Astrocyte (in vitro differentiated cells and primary cell): ENCODE data around the gene PCDHGA1. TPM values are rescaled to one million over a fixed set of nuclear protein-coding genes. Genes with fewer than 3 reads are reported as not detected.
A peak's percentile ranks its signal among the peaks of the same experiment; 100 is the strongest.

Experiments
- DNase-seq: peaks from one replicate; pipeline ENCODE4 v3.0.0-alpha.2; 2010; ENCODE audit warnings: low read depth
- FAIRE-seq: peaks from 2 replicates; lab custom pipeline; 2011; peaks lifted over from hg19 to GRCh38; lab: Jason Lieb, UNC
- H2AFZ ChIP-seq: 2 replicates; pipeline ENCODE4 v1.6.0; 2012; ENCODE audit warnings: low read depth, low read length, inconsistent platforms
- H3K27ac ChIP-seq: 2 replicates; pipeline ENCODE4 v1.5.1; 2011; ENCODE audit warnings: low read depth, low read length, inconsistent platforms
- H3K27me3 ChIP-seq: 2 replicates; pipeline ENCODE4 v1.6.0; 2011; ENCODE audit warnings: low read length, inconsistent platforms; ENCODE audit not compliant: insufficient read depth
- H3K36me3 ChIP-seq: 2 replicates; pipeline ENCODE4 v1.5.1; 2011; ENCODE audit warnings: low read length, inconsistent platforms; ENCODE audit not compliant: insufficient read depth
- H3K4me1 ChIP-seq: 2 replicates; pipeline ENCODE4 v1.5.1; 2011; ENCODE audit warnings: low read length, inconsistent platforms; ENCODE audit not compliant: insufficient read depth
- H3K4me2 ChIP-seq: 2 replicates; pipeline ENCODE4 v1.6.0; 2012; ENCODE audit warnings: low read length, inconsistent platforms
- H3K4me3 ChIP-seq: 2 replicates; pipeline ENCODE4 v1.5.1; 2011; ENCODE audit warnings: low read depth, mild to moderate bottlenecking, low read length, inconsistent platforms; ENCODE audit not compliant: insufficient read depth
- H3K79me2 ChIP-seq: 2 replicates; pipeline ENCODE4 v1.6.0; 2012; ENCODE audit warnings: mild to moderate bottlenecking, low read length, inconsistent platforms; ENCODE audit not compliant: insufficient read depth
- H3K9ac ChIP-seq: 2 replicates; pipeline ENCODE4 v1.6.0; 2012; ENCODE audit warnings: mild to moderate bottlenecking, low read length, inconsistent platforms
- H3K9me3 ChIP-seq: 2 replicates; pipeline ENCODE4 v1.5.1; 2012; ENCODE audit warnings: low read depth, mild to moderate bottlenecking, low read length, inconsistent platforms; ENCODE audit not compliant: insufficient read depth
- H4K20me1 ChIP-seq: 2 replicates; pipeline ENCODE4 v1.6.0; 2012; ENCODE audit warnings: low read length, inconsistent platforms; ENCODE audit not compliant: insufficient read depth
- H3K27ac Mint-ChIP-seq: one replicate; pipeline ENCODE4 v1.8.0; 2021; ENCODE audit warnings: mild to moderate bottlenecking, mixed read lengths; ENCODE audit not compliant: unreplicated experiment
- H3K27me3 Mint-ChIP-seq: one replicate; pipeline ENCODE4 v1.8.0; 2021; ENCODE audit warnings: low read depth, mixed read lengths; ENCODE audit not compliant: unreplicated experiment
- H3K36me3 Mint-ChIP-seq: one replicate; pipeline ENCODE4 v1.8.0; 2021; ENCODE audit warnings: low read depth, mixed read lengths; ENCODE audit not compliant: unreplicated experiment
- H3K4me1 Mint-ChIP-seq: one replicate; pipeline ENCODE4 v1.8.0; 2021; ENCODE audit warnings: low read depth, mixed read lengths; ENCODE audit not compliant: unreplicated experiment
- H3K4me3 Mint-ChIP-seq: one replicate; pipeline ENCODE4 v1.8.0; 2021; ENCODE audit warnings: mild to moderate bottlenecking, moderate library complexity, mixed read lengths; ENCODE audit not compliant: unreplicated experiment
- H3K9me3 Mint-ChIP-seq: one replicate; pipeline ENCODE4 v1.8.0; 2021; ENCODE audit warnings: mild to moderate bottlenecking, mixed read lengths; ENCODE audit not compliant: unreplicated experiment
- EZH2 ChIP-seq: IDR thresholded peaks from 2 replicates; pipeline ENCODE4 v1.6.1; 2012; ENCODE audit warnings: mild to moderate bottlenecking, low read length, inconsistent platforms; ENCODE audit not compliant: insufficient read depth
- total RNA-seq: library from RNA; stranded (reverse); gene quantifications from 2 replicates; pipeline ENCODE4 v1.2.1, GENCODE V29; 2021
- TF ChIP-seq, protein P1 (sequence below): IDR thresholded peaks from 2 replicates; pipeline ENCODE4 v1.5.1; 2011; ENCODE audit warnings: low read depth, mild to moderate bottlenecking, inconsistent platforms, low read length, moderate library complexity; ENCODE audit not compliant: insufficient read depth

PCDHGA1 gene
- total RNA-seq, 1 donor from 2014 or later = 0.27 TPM

- Histone ChIP-seq H4K20me1 (no peaks in the 10 kb centered on the region), H3K36me3 (no peaks in the 10 kb centered on the region), H3K4me2 (peak within 1 kb of the TSS; percentile 75), H3K9ac (peak within 1 kb of the TSS; percentile 2), H3K27me3 (no peaks in the 10 kb centered on the region), H3K4me3 (peak within 1 kb of the TSS; percentile 41), H3K4me1 (no peaks in the 10 kb centered on the region), H2AFZ (peak within 1 kb of the TSS; percentile 13), H3K27ac (no peak within 1 kb of the TSS), H3K79me2 (peaks cover 9% of the 10 kb centered on the region), H3K9me3 (peaks cover 46% of the 10 kb centered on the region)
- Mint-ChIP-seq H3K4me3 (no peak within 1 kb of the TSS), H3K9me3 (peaks cover 18% of the 10 kb centered on the region), H3K27ac (no peak within 1 kb of the TSS), H3K27me3 (no peaks in the 10 kb centered on the region), H3K4me1 (no peaks in the 10 kb centered on the region), H3K36me3 (peaks cover 15% of the 10 kb centered on the region)
- FAIRE-seq = no peak
- no peak for TF ChIP-seq EZH2
- TF ChIP-seq, protein P1, sequence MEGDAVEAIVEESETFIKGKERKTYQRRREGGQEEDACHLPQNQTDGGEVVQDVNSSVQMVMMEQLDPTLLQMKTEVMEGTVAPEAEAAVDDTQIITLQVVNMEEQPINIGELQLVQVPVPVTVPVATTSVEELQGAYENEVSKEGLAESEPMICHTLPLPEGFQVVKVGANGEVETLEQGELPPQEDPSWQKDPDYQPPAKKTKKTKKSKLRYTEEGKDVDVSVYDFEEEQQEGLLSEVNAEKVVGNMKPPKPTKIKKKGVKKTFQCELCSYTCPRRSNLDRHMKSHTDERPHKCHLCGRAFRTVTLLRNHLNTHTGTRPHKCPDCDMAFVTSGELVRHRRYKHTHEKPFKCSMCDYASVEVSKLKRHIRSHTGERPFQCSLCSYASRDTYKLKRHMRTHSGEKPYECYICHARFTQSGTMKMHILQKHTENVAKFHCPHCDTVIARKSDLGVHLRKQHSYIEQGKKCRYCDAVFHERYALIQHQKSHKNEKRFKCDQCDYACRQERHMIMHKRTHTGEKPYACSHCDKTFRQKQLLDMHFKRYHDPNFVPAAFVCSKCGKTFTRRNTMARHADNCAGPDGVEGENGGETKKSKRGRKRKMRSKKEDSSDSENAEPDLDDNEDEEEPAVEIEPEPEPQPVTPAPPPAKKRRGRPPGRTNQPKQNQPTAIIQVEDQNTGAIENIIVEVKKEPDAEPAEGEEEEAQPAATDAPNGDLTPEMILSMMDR = peak; percentile 32
- no peak for DNase-seq
These were observed 72.4 kb downstream of the PCDHGA1 start, which contains the start of gene PCDHGA9 for GRCh38 chr5:141402553-141403243. TSS of gene PCDHGA9 (plus strand) at chr5:141402778. CDS start at chr5:141402953, 175 bp downstream.

DNA sequence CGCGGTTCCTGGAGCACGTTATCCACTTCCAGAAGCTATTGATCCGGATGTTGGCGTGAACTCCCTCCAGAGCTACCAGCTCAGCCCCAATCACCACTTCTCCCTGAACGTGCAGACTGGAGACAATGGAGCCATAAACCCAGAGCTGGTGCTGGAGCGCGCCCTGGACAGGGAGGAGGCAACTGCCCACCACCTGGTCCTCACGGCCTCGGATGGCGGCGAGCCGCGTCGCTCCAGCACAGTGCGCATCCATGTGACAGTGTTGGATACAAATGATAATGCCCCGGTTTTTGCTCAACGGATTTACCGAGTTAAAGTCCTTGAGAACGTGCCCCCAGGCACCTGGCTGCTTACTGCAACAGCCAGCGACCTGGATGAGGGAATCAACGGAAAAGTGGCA lies 73.1 kb downstream of the PCDHGA1 start:
- Histone ChIP-seq H3K27ac (no peak overlapping the region), H3K4me1 (no peaks in the 10 kb centered on the region), H4K20me1 (no peaks in the 10 kb centered on the region), H3K4me3 (no peak overlapping the region), H3K4me2 (peak overlapping the region; percentile 75), H3K36me3 (no peaks in the 10 kb centered on the region), H3K9ac (no peak overlapping the region), H3K9me3 (peaks cover 50% of the 10 kb centered on the region), H3K79me2 (peaks cover 9% of the 10 kb centered on the region), H2AFZ (peak overlapping the region; percentile 13), H3K27me3 (no peaks in the 10 kb centered on the region)
- no peak overlapping the region for H3K27ac Mint-ChIP-seq
- H3K9me3 Mint-ChIP-seq = peaks cover 20% of the 10 kb centered on the region
- no peak overlapping the region for H3K4me3 Mint-ChIP-seq
- DNase-seq (no peak), FAIRE-seq (no peak)
- no peaks in the 10 kb centered on the region for H3K4me1 Mint-ChIP-seq
- no peak for TF ChIP-seq EZH2
- TF ChIP-seq, protein P1 = no peak
- H3K27me3 Mint-ChIP-seq = no peaks in the 10 kb centered on the region
- peaks cover 15% of the 10 kb centered on the region for H3K36me3 Mint-ChIP-seq
